ENCODE measurements around the gene FTO.

Gene FTO

DNA sequence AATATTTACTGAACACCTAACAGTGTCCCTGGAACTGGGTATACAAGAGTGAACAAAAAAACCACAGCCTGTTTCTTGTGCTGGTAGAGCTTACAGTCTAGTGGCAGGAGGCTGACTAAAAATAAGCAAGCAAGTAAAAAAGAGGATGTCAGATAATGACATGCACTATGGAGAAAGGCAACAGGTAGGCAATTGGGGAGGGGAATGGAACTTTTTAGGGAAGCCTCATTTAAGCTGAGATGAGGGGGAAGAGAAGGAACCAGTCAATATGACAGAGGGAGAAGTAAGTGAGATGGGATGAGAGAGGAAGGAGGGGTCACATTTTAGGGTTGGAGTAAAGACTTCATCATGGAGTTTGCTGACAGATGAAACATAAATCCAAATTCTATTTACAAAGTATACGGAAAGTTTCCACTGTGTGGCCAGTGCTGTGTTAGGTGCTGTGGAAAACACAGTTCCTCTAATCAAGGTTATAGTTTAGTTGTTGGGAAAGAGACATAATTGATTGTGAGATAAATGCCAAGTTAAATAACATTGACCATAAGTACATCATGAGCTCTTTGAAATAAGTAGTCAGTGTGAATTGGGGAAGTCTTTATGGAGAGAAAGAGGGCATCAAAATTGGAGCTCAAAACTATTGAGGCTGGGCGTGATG lies 251.4 kb downstream of the FTO start:
- Histone ChIP-seq H2AFZ (ENCODE audit: low read depth) (no peak overlapping the region), H3K9ac (no peak overlapping the region), H3K36me3 (ENCODE audit: insufficient read depth) (no peaks in the 10 kb centered on the region), H3K27me3 (ENCODE audit: insufficient read depth, low read depth) (no peaks in the 10 kb centered on the region), H3K4me3 (IDR thresholded peaks at IDR 0.05; ENCODE audit: insufficient read depth, low read depth, low read length) (no peak overlapping the region), H3K4me1 (ENCODE audit: low read depth, poor library complexity, severe bottlenecking) (peaks cover 12% of the 10 kb centered on the region), H3K79me2 (ENCODE audit: insufficient read depth, low read depth) (no peaks in the 10 kb centered on the region), H3K4me2 (no peak overlapping the region), H4K20me1 (ENCODE audit: insufficient read depth) (no peaks in the 10 kb centered on the region), H3K27ac (no peak overlapping the region)
- TF ChIP-seq CTCF (conservative IDR thresholded peaks at IDR 0.05; ENCODE audit: low read depth, low read length): no peak

GRCh38 chr16:53958341-53958880 lies 254.5 kb downstream of the FTO start:
- Histone ChIP-seq H3K4me2 (no peak overlapping the region), H3K9ac (no peak overlapping the region), H3K4me3 (IDR thresholded peaks at IDR 0.05; ENCODE audit: insufficient read depth, low read depth, low read length) (no peak overlapping the region), H3K27ac (no peak overlapping the region), H3K79me2 (ENCODE audit: insufficient read depth, low read depth) (no peaks in the 10 kb centered on the region), H4K20me1 (ENCODE audit: insufficient read depth) (no peaks in the 10 kb centered on the region), H3K36me3 (ENCODE audit: insufficient read depth) (no peaks in the 10 kb centered on the region), H2AFZ (ENCODE audit: low read depth) (no peak overlapping the region), H3K27me3 (ENCODE audit: insufficient read depth, low read depth) (no peaks in the 10 kb centered on the region), H3K4me1 (ENCODE audit: low read depth, poor library complexity, severe bottlenecking) (no peaks in the 10 kb centered on the region)
- no peak for TF ChIP-seq CTCF (conservative IDR thresholded peaks at IDR 0.05; ENCODE audit: low read depth, low read length)

DNA sequence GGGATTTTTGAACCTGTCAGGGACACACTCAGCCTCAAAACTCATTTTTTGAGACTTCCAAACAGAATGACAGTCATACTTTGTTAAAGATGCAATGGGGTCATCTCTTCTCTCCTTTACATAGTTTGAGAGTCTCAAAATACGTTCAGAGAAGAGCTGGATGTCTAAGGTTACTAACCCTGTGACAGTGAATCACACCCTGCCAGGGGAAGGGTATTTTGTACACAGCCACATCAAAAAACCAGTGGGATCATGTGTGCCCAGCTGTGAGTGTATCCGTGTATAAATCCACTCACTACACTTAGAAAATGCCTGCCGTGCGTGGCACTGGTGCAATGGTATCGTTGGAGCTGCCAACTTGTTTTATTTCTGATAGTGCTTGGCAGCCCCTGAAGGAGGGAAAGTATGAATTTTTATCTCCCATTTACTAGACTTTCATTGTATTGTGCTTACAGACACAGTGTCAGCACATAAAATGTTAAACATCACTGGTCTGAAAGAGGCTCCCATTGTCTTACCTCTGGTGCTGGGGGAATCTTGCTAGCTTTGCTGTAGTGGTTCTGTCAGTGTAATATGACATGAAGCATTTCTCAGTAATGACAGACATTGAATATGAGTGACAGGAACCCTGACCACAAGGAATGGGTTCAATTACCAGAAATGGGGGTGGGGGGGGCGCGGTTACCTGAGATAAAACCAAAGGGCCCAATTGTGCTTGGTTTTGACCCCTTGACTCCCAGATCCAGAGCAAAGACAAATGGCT lies 256.3 kb downstream of the FTO start:
- H3K4me2 ChIP-seq: no peak overlapping the region
- H4K20me1 ChIP-seq (ENCODE audit: insufficient read depth): no peaks in the 10 kb centered on the region
- no peak overlapping the region for H3K9ac ChIP-seq
- H3K79me2 ChIP-seq (ENCODE audit: insufficient read depth, low read depth): no peaks in the 10 kb centered on the region
- H3K27me3 ChIP-seq (ENCODE audit: insufficient read depth, low read depth): no peaks in the 10 kb centered on the region
- no peak overlapping the region for H3K27ac ChIP-seq
- H3K4me3 ChIP-seq (IDR thresholded peaks at IDR 0.05; ENCODE audit: insufficient read depth, low read depth, low read length): no peak overlapping the region
- H3K4me1 ChIP-seq (ENCODE audit: low read depth, poor library complexity, severe bottlenecking): no peaks in the 10 kb centered on the region
- no peak for TF ChIP-seq CTCF (conservative IDR thresholded peaks at IDR 0.05; ENCODE audit: low read depth, low read length)
- H3K36me3 ChIP-seq (ENCODE audit: insufficient read depth): no peaks in the 10 kb centered on the region
- H2AFZ ChIP-seq (ENCODE audit: low read depth): no peak overlapping the region

DNA sequence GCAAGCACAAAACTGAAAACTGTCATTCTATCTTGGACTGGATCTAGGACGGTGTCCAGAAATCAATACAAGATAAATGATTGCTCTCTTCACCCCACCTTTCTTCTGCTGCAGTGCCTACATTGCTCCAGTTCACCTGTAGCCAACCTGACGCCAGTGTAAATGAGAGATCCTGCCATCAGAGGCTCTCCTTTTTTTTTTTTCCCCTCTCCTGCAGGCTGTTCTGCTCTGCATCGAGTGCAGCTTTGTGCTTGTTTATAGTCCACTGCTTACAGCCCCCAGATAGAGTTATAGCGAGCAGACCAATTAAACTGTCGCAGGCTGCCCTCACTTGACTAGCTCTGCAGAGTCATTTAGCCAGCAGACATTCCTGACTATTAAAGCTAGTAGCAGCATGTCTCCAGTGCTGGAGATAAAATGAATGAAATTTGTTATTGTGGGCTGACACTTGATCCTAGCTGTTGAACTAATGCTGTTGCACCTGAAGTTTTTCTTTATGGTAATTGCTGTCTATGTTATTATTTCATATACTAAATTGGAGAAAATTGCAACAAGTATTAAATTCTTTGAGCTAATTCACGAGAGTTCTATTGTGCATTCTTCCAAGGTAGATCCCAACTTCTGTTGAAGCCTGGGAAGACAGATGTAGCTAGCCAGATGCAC lies 257.1 kb downstream of the FTO start:
- TF ChIP-seq CTCF (conservative IDR thresholded peaks at IDR 0.05; ENCODE audit: low read depth, low read length): no peak
- Histone ChIP-seq H3K36me3 (ENCODE audit: insufficient read depth) (no peaks in the 10 kb centered on the region), H3K27ac (no peak overlapping the region), H3K79me2 (ENCODE audit: insufficient read depth, low read depth) (no peaks in the 10 kb centered on the region), H3K9ac (no peak overlapping the region), H3K4me3 (IDR thresholded peaks at IDR 0.05; ENCODE audit: insufficient read depth, low read depth, low read length) (no peak overlapping the region), H4K20me1 (ENCODE audit: insufficient read depth) (no peaks in the 10 kb centered on the region), H2AFZ (ENCODE audit: low read depth) (no peak overlapping the region), H3K4me2 (no peak overlapping the region), H3K27me3 (ENCODE audit: insufficient read depth, low read depth) (no peaks in the 10 kb centered on the region), H3K4me1 (ENCODE audit: low read depth, poor library complexity, severe bottlenecking) (no peaks in the 10 kb centered on the region)
